Lung (tissue), 12 donors: ENCODE measurements around the gene MYB. TPM values are rescaled to one million over a fixed set of nuclear protein-coding genes. Genes with fewer than 3 reads are reported as not detected.
"Not testable (repeated sequence)": the region's sequence is repeated elsewhere in the genome, so short reads cannot be mapped to it uniquely, and the experiment has no call there.

ENCODE experiments used
- ATAC-seq: fragments of 200-7000 bp; cut with Tn5 transposase; one replicate; pipeline ENCODE4 v1.9.1; 2020; ENCODE audit warnings: moderate number of reproducible peaks; ENCODE audit not compliant: insufficient read depth, low FRiP score
- DNase-seq, 3 donors: peaks; one replicate each; pipeline ENCODE4 v3.0.0-alpha.2; 2013 to 2017
- H3K27ac ChIP-seq, 2 donors: one replicate each; pipeline ENCODE4 v1.5.1; 2013; ENCODE audit warnings: mild to moderate bottlenecking in 2 of 2, moderate library complexity in 2 of 2, control low read depth in 1 of 2, inconsistent platforms in 1 of 2, low read depth in 1 of 2, low read length in 1 of 2
- H3K27me3 ChIP-seq, 3 donors: one replicate each; pipeline ENCODE4 v1.5.1; 2013; ENCODE audit warnings: low read length in 2 of 3; ENCODE audit not compliant: control insufficient read depth in 3 of 3, insufficient read depth in 3 of 3
- H3K36me3 ChIP-seq, 4 donors: one replicate each; pipeline ENCODE4 v1.5.1; 2013; ENCODE audit warnings: low read length in 4 of 4, mild to moderate bottlenecking in 1 of 4, moderate library complexity in 1 of 4; ENCODE audit not compliant: control insufficient read depth in 4 of 4, insufficient read depth in 4 of 4
- H3K4me1 ChIP-seq, 5 donors: one replicate each; pipeline ENCODE4 v1.5.1; 2013; ENCODE audit warnings: low read length in 5 of 5, mild to moderate bottlenecking in 2 of 5, moderate library complexity in 1 of 5; ENCODE audit not compliant: control insufficient read depth in 5 of 5, insufficient read depth in 5 of 5
- H3K4me3 ChIP-seq: one replicate; pipeline ENCODE4 v1.5.1; 2013; ENCODE audit warnings: mild to moderate bottlenecking, control low read depth, moderate library complexity
- H3K9ac ChIP-seq, 2 donors: one replicate each; pipeline ENCODE4 v1.5.1; 2013; ENCODE audit warnings: low read length in 2 of 2, control low read depth in 1 of 2; ENCODE audit not compliant: insufficient read depth in 1 of 2
- H3K9me3 ChIP-seq, 4 donors: one replicate each; pipeline ENCODE4 v1.5.1; 2013; ENCODE audit warnings: low read length in 3 of 4, mild to moderate bottlenecking in 1 of 4, moderate library complexity in 1 of 4; ENCODE audit not compliant: control insufficient read depth in 4 of 4, insufficient read depth in 3 of 4
- WGBS, 2 donors: extraction: QIAGEN DNeasy Blood & Tissue Kit; methylation state at CpG; one replicate each; pipeline ENCODE4 v1.1.7; 2013; 5-methylcytosine and 5-hydroxymethylcytosine counted together
- polyA plus RNA-seq, 2 donors: library from polyadenylated mRNA; stranded (reverse); fragments of 200-250 nt; gene quantifications; one replicate each; pipeline ENCODE4 v1.2.1, GENCODE V29; 2013
- total RNA-seq, 2 donors: library from RNA; depleted of rRNA in 1 of 2; stranded (reverse); fragments of >200 nt in 1 of 2; gene quantifications; one replicate each; pipeline ENCODE4 v1.2.1, GENCODE V29; 2014 to 2021
- TF ChIP-seq, protein P1 (sequence below): IDR thresholded peaks from 2 replicates; pipeline ENCODE4 v1.5.1; 2012; ENCODE audit warnings: mild to moderate bottlenecking; ENCODE audit errors: control extremely low read depth, extremely low read depth
- donor health status: control.
- donor health status: control.
- donor health status: Bipolar disorder and iron deficiency.
- donor health status: healthy.
- donor health status: DM: yes; HTN: yes; CAD: no.

The MYB gene
- total and polyA plus RNA-seq, 4 donors = 1.3 to 11.3 (median 4.6) TPM

- TF ChIP-seq, protein P1, sequence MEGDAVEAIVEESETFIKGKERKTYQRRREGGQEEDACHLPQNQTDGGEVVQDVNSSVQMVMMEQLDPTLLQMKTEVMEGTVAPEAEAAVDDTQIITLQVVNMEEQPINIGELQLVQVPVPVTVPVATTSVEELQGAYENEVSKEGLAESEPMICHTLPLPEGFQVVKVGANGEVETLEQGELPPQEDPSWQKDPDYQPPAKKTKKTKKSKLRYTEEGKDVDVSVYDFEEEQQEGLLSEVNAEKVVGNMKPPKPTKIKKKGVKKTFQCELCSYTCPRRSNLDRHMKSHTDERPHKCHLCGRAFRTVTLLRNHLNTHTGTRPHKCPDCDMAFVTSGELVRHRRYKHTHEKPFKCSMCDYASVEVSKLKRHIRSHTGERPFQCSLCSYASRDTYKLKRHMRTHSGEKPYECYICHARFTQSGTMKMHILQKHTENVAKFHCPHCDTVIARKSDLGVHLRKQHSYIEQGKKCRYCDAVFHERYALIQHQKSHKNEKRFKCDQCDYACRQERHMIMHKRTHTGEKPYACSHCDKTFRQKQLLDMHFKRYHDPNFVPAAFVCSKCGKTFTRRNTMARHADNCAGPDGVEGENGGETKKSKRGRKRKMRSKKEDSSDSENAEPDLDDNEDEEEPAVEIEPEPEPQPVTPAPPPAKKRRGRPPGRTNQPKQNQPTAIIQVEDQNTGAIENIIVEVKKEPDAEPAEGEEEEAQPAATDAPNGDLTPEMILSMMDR = no peak
- no peak overlapping the region for H3K4me3 ChIP-seq
- no peak overlapping the region for H3K9ac ChIP-seq
- H3K27me3 ChIP-seq = no peaks in the 10 kb centered on the region
- no peak for DNase-seq
- no peak for ATAC-seq
- no peak overlapping the region for H3K27ac ChIP-seq
- H3K4me1 ChIP-seq = no peaks in the 10 kb centered on the region
- WGBS, 2 donors = 94 to 98% methylated on average over 5 of the region's 5 CpGs
- no peaks in the 10 kb centered on the region for H3K36me3 ChIP-seq
- no peaks in the 10 kb centered on the region for H3K9me3 ChIP-seq
Measured at GRCh38 chr6:135240711-135241110, 59.6 kb downstream of the MYB start.

DNA sequence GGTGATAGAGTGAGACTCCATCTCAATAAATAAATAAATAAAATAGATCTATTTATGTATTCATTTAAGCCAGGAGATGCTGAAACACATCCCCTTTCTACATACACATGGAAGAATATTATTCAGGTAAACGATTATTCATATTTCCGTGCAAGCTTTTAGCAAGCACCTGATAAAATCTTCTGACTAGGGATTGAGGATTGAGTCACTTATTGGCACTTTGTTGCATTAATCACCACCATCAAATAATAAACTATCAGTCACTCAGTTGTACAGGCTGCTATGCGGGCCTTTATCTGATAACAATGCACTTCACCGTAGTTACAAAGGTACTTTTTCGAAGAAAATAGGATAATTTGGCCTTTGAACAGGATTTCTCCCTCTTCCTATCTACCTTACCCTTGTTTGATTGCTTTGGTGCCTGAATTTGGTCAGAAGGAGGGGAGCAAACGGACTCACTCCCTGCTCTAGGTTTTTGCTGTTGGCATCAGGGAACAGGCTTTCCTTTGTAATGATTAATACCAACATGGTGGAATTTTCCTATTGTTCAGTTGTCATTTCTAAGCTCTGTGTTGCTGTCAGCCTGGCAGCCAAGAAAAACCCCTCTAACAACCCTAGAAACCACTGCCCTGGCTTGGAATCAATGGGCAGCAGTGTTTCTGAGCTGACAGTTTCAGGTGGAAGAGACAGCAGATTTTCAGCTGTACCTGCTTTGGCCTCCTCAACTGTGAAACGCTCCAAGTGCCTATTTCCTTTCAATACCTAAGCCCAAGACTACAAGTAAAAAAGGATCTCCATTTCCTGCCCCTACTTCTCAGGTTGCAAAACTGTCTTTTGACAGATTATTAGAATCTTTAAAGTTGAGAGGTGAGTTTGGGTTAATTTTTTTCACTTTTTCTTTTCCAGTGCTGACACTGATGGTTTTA is 63.0 kb downstream of the MYB start:
- WGBS, 2 donors = 85 to 87% methylated on average over 7 of the region's 7 CpGs
- no peaks in the 10 kb centered on the region for H3K4me1 ChIP-seq
- peaks cover 0 to 2% (median 0%) of the 10 kb centered on the region in 4 donors for H3K9me3 ChIP-seq
- no peaks in the 10 kb centered on the region for H3K27me3 ChIP-seq
- no peak overlapping the region for H3K9ac ChIP-seq
- TF ChIP-seq, protein P1 = no peak
- H3K4me3 ChIP-seq = no peak overlapping the region
- no peak overlapping the region for H3K27ac ChIP-seq
- no peaks in the 10 kb centered on the region for H3K36me3 ChIP-seq
- ATAC-seq = no peak
- DNase-seq = no peak

GRCh38 chr6:135244805-135245204 is 63.7 kb downstream of the MYB start:
- Histone ChIP-seq H3K4me3 (no peak overlapping the region), H3K9ac (no peak overlapping the region), H3K4me1 (no peaks in the 10 kb centered on the region), H3K36me3 (no peaks in the 10 kb centered on the region), H3K27ac (no peak overlapping the region), H3K9me3 (peaks cover 0 to 2% (median 0%) of the 10 kb centered on the region in 4 donors), H3K27me3 (no peaks in the 10 kb centered on the region)
- WGBS, 2 donors = 73 to 88% methylated on average over 6 of the region's 6 CpGs
- ATAC-seq = no peak
- TF ChIP-seq, protein P1 = no peak
- DNase-seq = no peak

DNA sequence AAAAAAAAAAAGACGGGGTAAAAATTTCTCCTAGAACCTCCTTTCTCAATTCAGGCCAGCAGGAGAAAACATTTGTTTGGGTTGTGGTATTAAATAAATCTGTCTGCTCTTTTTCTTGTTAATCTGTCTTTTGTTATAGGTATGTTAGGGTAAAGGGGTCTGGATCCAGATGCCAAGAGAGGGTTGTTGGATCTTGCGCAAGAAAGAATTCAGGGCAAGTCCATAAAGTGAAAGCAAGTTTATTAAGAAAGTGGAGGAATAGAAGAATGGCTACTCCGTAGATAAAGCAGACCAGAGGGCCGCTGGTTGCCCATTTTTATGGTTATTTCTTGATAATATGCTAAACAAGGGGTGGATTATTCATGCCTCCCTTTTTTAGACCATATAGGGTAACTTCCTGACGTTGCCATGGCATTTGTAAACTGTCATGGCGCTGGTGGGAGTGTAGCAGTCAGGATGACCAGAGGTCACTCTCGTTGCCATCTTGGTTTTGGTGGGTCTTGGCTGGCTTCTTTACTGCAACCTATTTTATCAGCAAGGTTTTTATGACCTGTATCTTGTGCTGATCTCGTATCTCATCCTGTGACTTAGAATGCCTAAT is 65.4 kb downstream of the MYB start:
- H3K36me3 ChIP-seq, H3K27ac ChIP-seq, ATAC-seq, H3K4me1 ChIP-seq, H3K4me3 ChIP-seq, H3K27me3 ChIP-seq, DNase-seq, H3K9ac ChIP-seq, H3K9me3 ChIP-seq: not testable (repeated sequence)
- 89 to 94% methylated on average over 8 of the region's 8 CpGs for WGBS, 2 donors
